Skin of body (tissue), 3 donors: ENCODE measurements around the gene SNAPC5. TPM values are rescaled to one million over a fixed set of nuclear protein-coding genes. Genes with fewer than 3 reads are reported as not detected.

ENCODE experiments used
- DNase-seq: peaks from one replicate; lab custom pipeline; 2025; lab: John Stamatoyannopoulos, UW
- small RNA-seq: library from RNA; depleted of rRNA; stranded (forward); fragments of <200 nt; gene quantifications from one replicate; pipeline ENCODE3, GENCODE V24; 2014; ENCODE audit warnings: low replicate concordance
- total RNA-seq: library from RNA; depleted of rRNA; stranded (reverse); fragments of >200 nt; gene quantifications from one replicate; pipeline ENCODE4 v1.2.3, GENCODE V29; 2014

SNAPC5 gene
- total RNA-seq, 1 donor from 2014 or later: 10.8 TPM

DNA sequence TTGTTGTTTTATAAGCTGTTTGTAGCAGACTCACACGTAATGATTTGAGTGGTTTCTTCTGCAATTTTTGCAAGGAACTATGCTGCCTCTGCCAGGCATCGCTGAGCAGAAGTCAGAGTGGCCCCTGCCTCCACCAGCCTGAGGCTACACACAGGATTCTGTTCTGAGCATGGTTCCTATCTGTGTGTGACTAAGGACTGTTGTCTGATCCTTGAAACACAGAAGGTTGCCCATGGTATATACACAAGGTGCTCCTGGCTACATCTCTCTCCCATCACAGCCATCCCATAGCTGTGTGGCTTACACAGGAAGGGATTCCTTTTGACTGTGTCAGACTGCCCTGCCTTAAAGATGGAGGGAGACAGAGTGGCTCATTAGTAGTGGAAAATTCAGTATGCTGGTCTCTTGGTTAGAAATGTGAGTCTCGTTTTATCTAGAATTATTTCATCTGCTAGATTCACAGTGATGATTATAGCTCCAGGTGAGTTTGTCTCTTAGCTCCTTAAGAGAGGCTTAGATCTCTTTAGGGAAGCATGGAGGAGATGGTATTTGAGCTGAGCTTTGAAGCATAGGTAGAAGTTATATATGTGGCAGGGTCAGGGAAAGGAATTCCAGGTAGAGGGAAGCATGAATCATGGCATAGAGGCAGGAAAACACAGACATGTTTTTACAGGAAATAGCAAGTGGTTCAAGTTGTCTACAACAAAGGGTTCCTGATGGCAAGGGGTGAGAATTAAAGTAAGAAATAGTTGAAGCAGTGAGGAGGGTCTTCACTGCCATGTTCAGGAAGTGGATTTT lies 37.5 kb downstream of the SNAPC5 start:
- DNase-seq: no peak

GRCh38 chr15:66456211-66456610 lies 41.4 kb downstream of the SNAPC5 start:
- no peak for DNase-seq

GRCh38 chr15:66454143-66454542 lies 43.4 kb downstream of the SNAPC5 start:
- no peak for DNase-seq

DNA sequence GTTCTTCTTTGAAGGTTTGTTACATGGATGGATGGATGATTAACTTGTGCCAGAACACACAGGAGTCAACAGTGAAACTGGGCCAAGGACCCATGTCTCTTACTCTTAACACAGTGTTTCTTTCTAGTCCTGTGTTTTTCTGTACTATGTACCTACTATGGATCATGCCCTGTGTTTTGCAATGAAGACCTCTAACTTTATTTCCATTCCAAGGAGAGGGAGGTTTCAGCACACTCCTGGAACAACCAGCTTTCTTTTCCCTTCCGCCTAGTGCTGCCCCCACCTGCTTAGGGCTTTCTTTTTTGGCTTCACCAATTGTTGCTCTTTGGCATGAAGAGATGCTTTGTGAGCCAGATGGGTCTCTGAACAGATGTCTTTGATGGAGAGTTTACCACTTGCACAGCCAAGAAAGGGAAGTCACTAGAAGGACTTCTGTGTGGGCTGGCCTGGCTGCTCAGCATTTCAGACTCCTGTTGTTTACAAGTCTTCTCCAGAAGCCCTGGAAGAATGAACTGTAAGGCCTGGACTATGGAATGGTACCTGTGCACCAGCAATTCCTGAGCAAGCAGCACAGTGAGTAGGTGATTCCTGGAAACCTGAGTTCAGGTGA lies 44.5 kb downstream of the SNAPC5 start:
- DNase-seq: no peak

GRCh38 chr15:66452420-66452819 lies 45.1 kb downstream of the SNAPC5 start:
- DNase-seq: peak; percentile 81

Small RNA genes lying within 50 kb of the gene (small RNA-seq; reads per million reads assigned to genes)
- gene MIR4512 (not detected), gene RF01159 (not detected), gene SNORD16 (not detected), gene SNORD18A (not detected), gene SNORD18B (not detected), gene SNORD18C (not detected)

Other genes starting within 250 kb of the SNAPC5 start
- 0.30 TPM for gene MEGF11, start 244.0 kb downstream of the SNAPC5 start, total RNA-seq
- gene DIS3L, start 204.2 kb downstream of the SNAPC5 start, total RNA-seq: 27.3 TPM
- 9.8 TPM for gene TIPIN, start 141.1 kb downstream of the SNAPC5 start, total RNA-seq
- 23.8 TPM for gene MAP2K1, start 110.8 kb downstream of the SNAPC5 start, total RNA-seq
- gene RPL4, start 7.1 kb upstream of the SNAPC5 start, total RNA-seq: 1,302 TPM
- 9.5 TPM for gene ZWILCH, start 7.6 kb upstream of the SNAPC5 start, total RNA-seq
- not detected for gene LCTL, start 68.2 kb upstream of the SNAPC5 start, total RNA-seq
- 16.2 TPM for gene SMAD6, start 204.5 kb upstream of the SNAPC5 start, total RNA-seq